HepG2 (cell line): ENCODE results near the gene SRI. TPM values are rescaled to one million over a fixed set of nuclear protein-coding genes. Genes with fewer than 3 reads are reported as not detected.

Experiments
- ATAC-seq: fragments of 200-7000 bp; cut with Tn5 transposase; 3 replicates; pipeline ENCODE4 v1.9.1; 2020; ENCODE audit warnings: mild to moderate bottlenecking, moderate library complexity
- BruUV-seq: library from RNA; stranded (reverse); fragments of 400-500 nt; replicated peaks from 2 replicates; lab custom pipeline; 2021; lab: Mats Ljungman, UMichigan
- CTCF ChIA-PET: fragments of 300-600 bp; formaldehyde crosslinking; extraction: SDS; loops from one replicate; lab custom pipeline; 2021; ENCODE audit warnings: low total read pairs, inconsistent platforms, low intra/inter-chr PET ratio; lab: Yijun Ruan, JAX
- POLR2A ChIA-PET: fragments of 350-600 bp; sonication (Branson Sonifier 250); formaldehyde crosslinking; loops from one replicate; lab custom pipeline; 2020; ENCODE audit warnings: antibody characterized with exemption, inconsistent platforms; lab: Yijun Ruan, JAX
- DNase-seq: peaks from one replicate; pipeline ENCODE4 v3.0.0-alpha.2; 2015; ENCODE audit warnings: low spot score
- FAIRE-seq: peaks from 3 replicates; lab custom pipeline; 2011; peaks lifted over from hg19 to GRCh38; lab: Jason Lieb, UNC
- H2AFZ ChIP-seq: one replicate; pipeline ENCODE4 v1.6.1; 2011; ENCODE audit warnings: low read length, inconsistent platforms
- H3K27ac ChIP-seq: fragments of 300-600 bp; 3 replicates; pipeline ENCODE4 v1.8.0; 2011; ENCODE audit warnings: mixed run types, mild to moderate bottlenecking, mixed read lengths, low read length, inconsistent platforms; ENCODE audit not compliant: insufficient read depth; ENCODE audit errors: extremely low read length
- H3K27me3 ChIP-seq, 2 experiments: fragments of 200-600 bp in 1 of 2; 2 replicates in 1 of 2; 3 replicates in 1 of 2; pipeline versions ENCODE4 v1.6.0 to v1.8.0; 2011; ENCODE audit warnings: low read length in 2 of 2, mild to moderate bottlenecking in 2 of 2, moderate library complexity in 2 of 2, inconsistent platforms in 1 of 2; ENCODE audit not compliant: insufficient read depth in 2 of 2, control insufficient read depth in 1 of 2
- H3K36me3 ChIP-seq, 2 experiments: fragments of 200-600 bp in 1 of 2; replicated peaks in 1 of 2; 2 replicates in 1 of 2; 3 replicates in 1 of 2; pipeline versions ENCODE4 v1.5.1 to v1.8.0; 2011; ENCODE audit warnings: low read length in 2 of 2, inconsistent platforms in 1 of 2; ENCODE audit not compliant: insufficient read depth in 2 of 2, control insufficient read depth in 1 of 2
- H3K4me1 ChIP-seq: 2 replicates; pipeline ENCODE4 v1.5.1; 2012; ENCODE audit warnings: low read length, inconsistent platforms; ENCODE audit not compliant: insufficient read depth
- H3K4me2 ChIP-seq: 2 replicates; pipeline ENCODE4 v1.6.0; 2011; ENCODE audit warnings: low read depth, low read length, inconsistent platforms
- H3K4me3 ChIP-seq, 3 experiments: fragments of 200-600 bp in 1 of 3; sonication (generic), shearing (Covaris generic) in 1 of 3; replicated peaks in 1 of 3; 2 replicates each; pipeline ENCODE4 v1.5.1; 2011 to 2016; ENCODE audit warnings: low read length in 3 of 3, inconsistent platforms in 2 of 3, low read depth in 2 of 3, mild to moderate bottlenecking in 2 of 3, control low read depth in 1 of 3, mixed read lengths in 1 of 3; ENCODE audit not compliant: insufficient read depth in 1 of 3
- H3K79me2 ChIP-seq: one replicate; pipeline ENCODE4 v1.6.1; 2011; ENCODE audit warnings: low read length, inconsistent platforms; ENCODE audit not compliant: insufficient read depth
- H3K9ac ChIP-seq: 2 replicates; pipeline ENCODE4 v1.6.0; 2011; ENCODE audit warnings: mild to moderate bottlenecking, low read depth, low read length, inconsistent platforms; ENCODE audit not compliant: insufficient read depth
- H3K9me3 ChIP-seq: 2 replicates; pipeline ENCODE4 v1.5.1; 2012; ENCODE audit warnings: mild to moderate bottlenecking, low read length
- H4K20me1 ChIP-seq: 2 replicates; pipeline ENCODE4 v1.6.0; 2011; ENCODE audit warnings: inconsistent platforms, mild to moderate bottlenecking, low read length, moderate library complexity; ENCODE audit not compliant: insufficient read depth
- HIVEP1 ChIP-seq: sonication (generic); formaldehyde crosslinking; IDR thresholded peaks from 2 replicates; pipeline ENCODE4 v1.4.0; 2020; ENCODE audit warnings: mild to moderate bottlenecking, missing genetic modification reagents
- HNRNPK ChIP-seq: fragments of 200-400 bp; formaldehyde crosslinking; IDR thresholded peaks from 2 replicates; pipeline ENCODE4 v1.6.1; 2018; ENCODE audit warnings: low read length, low read depth, moderate library complexity, mild to moderate bottlenecking; ENCODE audit not compliant: poor library complexity, severe bottlenecking
- KLF11 ChIP-seq: IDR thresholded peaks from 2 replicates; pipeline ENCODE4 v1.6.1; 2016; ENCODE audit warnings: missing compliant biosample characterization
- MED8 ChIP-seq: sonication (generic); formaldehyde crosslinking; IDR thresholded peaks from 2 replicates; pipeline ENCODE4 v1.8.1; 2023; ENCODE audit warnings: mild to moderate bottlenecking, missing genetic modification reagents; ENCODE audit not compliant: insufficient replicate concordance
- NFKBIZ ChIP-seq: IDR thresholded peaks from 2 replicates; pipeline ENCODE4 v1.6.1; 2018; ENCODE audit warnings: missing genetic modification reagents, missing compliant biosample characterization
- PHB2 ChIP-seq: fragments of 450-650 bp; IDR thresholded peaks from 2 replicates; pipeline ENCODE4 v1.6.1; 2018; ENCODE audit not compliant: partially characterized antibody
- PLRG1 ChIP-seq: fragments of 450-650 bp; conservative IDR thresholded peaks from 2 replicates; pipeline ENCODE4 v1.6.1; 2016
- RNF219 ChIP-seq: sonication (generic); formaldehyde crosslinking; IDR thresholded peaks from 2 replicates; pipeline ENCODE4 v1.5.0; 2020; ENCODE audit warnings: mild to moderate bottlenecking, missing genetic modification reagents
- ZBTB40 ChIP-seq, 2 experiments: fragments of 450-650 bp in 1 of 2; sonication (generic) in 1 of 2; formaldehyde crosslinking in 1 of 2; IDR thresholded peaks; 2 replicates each; pipeline versions ENCODE4 v1.6.1 to v1.8.0; 2016 to 2022; ENCODE audit warnings: antibody characterized with exemption in 1 of 2, mild to moderate bottlenecking in 1 of 2, missing genetic modification reagents in 1 of 2
- ZNF18 ChIP-seq: sonication (generic); formaldehyde crosslinking; IDR thresholded peaks from 2 replicates; pipeline ENCODE4 v1.8.0; 2022; ENCODE audit warnings: mild to moderate bottlenecking, missing genetic modification reagents; ENCODE audit not compliant: insufficient replicate concordance
- ZNF740 ChIP-seq: sonication (generic); formaldehyde crosslinking; IDR thresholded peaks from 2 replicates; pipeline ENCODE4 v1.4.0; 2020; ENCODE audit warnings: missing genetic modification reagents
- WGBS: methylation state at CpG from one replicate; pipeline ENCODE4 v1.1.6; 2017; ENCODE audit warnings: low lambda C conversion rate; 5-methylcytosine and 5-hydroxymethylcytosine counted together
- in situ Hi-C: cut with HindIII; loops from 2 replicates; pipeline ENCODE4 v1.10.0; 2017; ENCODE audit warnings: low pct_unique_long_range_greater_than_20kb; ENCODE audit not compliant: extremely low pct_ligation_motif_present
- intact Hi-C: fragments of 100-400 bp; cut with micrococcal nuclease; formaldehyde crosslinking; loops from one replicate; pipeline ENCODE4 v1.10.0; 2022; ENCODE audit not compliant: unreplicated experiment
- polyA plus RNA-seq, 8 experiments: library from polyadenylated mRNA; depleted of rRNA in 3 of 8; stranded (reverse) in 7 of 8; unstranded in 1 of 8; fragments of >200 nt; fragmentation: Illumina TruSeq in 4 of 8; extraction: Trizol in 4 of 8; gene quantifications; 2 replicates each; pipeline versions ENCODE4 v1.2.1 to v1.2.3, GENCODE V29; 2011 to 2016; ENCODE audit warnings: low read depth in 4 of 8, missing spikeins in 1 of 8, mixed read lengths in 1 of 8; ENCODE audit not compliant: insufficient read depth in 1 of 8
- total RNA-seq, 5 experiments: library from RNA; depleted of rRNA; stranded (reverse); fragments of >200 nt; fragmentation: Illumina TruSeq; extraction: Trizol; gene quantifications; 2 replicates each; pipeline ENCODE4 v1.2.3, GENCODE V29; 2016; ENCODE audit warnings: low read depth in 1 of 5

SRI gene
- total and polyA plus RNA-seq, 2 of the 13 experiments (the other 11 are each of a cell fraction or from before 2014, with no cell fraction given): 0.33 TPM; not detected in 1

- POLR2A ChIA-PET: no interaction called here
- CTCF ChIA-PET: no interaction called here
- Histone ChIP-seq H3K9me3 (no peaks in the 10 kb centered on the region), H3K4me2 (no peak overlapping the region), H3K9ac (no peak overlapping the region), H2AFZ (no peak overlapping the region), H3K27me3 (no peaks in the 10 kb centered on the region), H3K27ac (no peak overlapping the region), H3K79me2 (no peaks in the 10 kb centered on the region), H4K20me1 (no peaks in the 10 kb centered on the region), H3K4me3 (no peak overlapping the region), H3K36me3 (no peaks in the 10 kb centered on the region), H3K4me1 (peaks cover 7% of the 10 kb centered on the region)
- intact Hi-C loops: no loop called here
- in situ Hi-C loops: no loop called here
- DNase-seq (no peak), FAIRE-seq (no peak), ATAC-seq (no peak)
- BruUV-seq: no TSS peak
- 10% methylated on average over 4 of the region's 4 CpGs for WGBS
- no peak for TF ChIP-seq HIVEP1 (CRISPR knock-in tag)
- no peak for TF ChIP-seq PHB2
- no peak for TF ChIP-seq KLF11 (CRISPR knock-in tag)
- 0 out of 2 replicates have a peak, but pooled peaks have one; percentile 24 for TF ChIP-seq PLRG1
- 0 out of 2 replicates have a peak, but pooled peaks have one; percentile 8 for TF ChIP-seq ZBTB40 (IDR thresholded peaks at IDR 0.05)
- no peak for TF ChIP-seq ZBTB40 (CRISPR knock-in tag; IDR thresholded peaks at IDR 0.05)
- TF ChIP-seq HNRNPK: peak; percentile 44
- no peak for TF ChIP-seq MED8
- no peak for TF ChIP-seq ZNF18 (CRISPR knock-in tag)
- TF ChIP-seq NFKBIZ (CRISPR knock-in tag): no peak
- no peak for TF ChIP-seq ZNF740 (CRISPR knock-in tag)
- no peak for TF ChIP-seq RNF219
These were observed 47.6 kb upstream of the SRI start for GRCh38 chr7:88267421-88267820.
